Measurements from ENCODE around the gene D2HGDH. TPM values are rescaled to one million over a fixed set of nuclear protein-coding genes. Genes with fewer than 3 reads are reported as not detected.

Gene D2HGDH
- total RNA-seq, 1 experiment from 2014 or later, result 10.0 TPM

GRCh38 chr2:241722896-241723454 is 11.5 kb upstream of the D2HGDH start:
- Histone ChIP-seq H2BK5ac (ENCODE audit: insufficient read length, low read length) (no peak overlapping the region), H3K4me1 (ENCODE audit: insufficient read depth, low read length) (no peaks in the 10 kb centered on the region), H2AFZ (ENCODE audit: low read length) (no peak overlapping the region), H4K8ac (replicated peaks; ENCODE audit: insufficient read length, low read depth, low read length) (no peak overlapping the region), H2AK5ac (ENCODE audit: insufficient read length, low read length) (no peak overlapping the region), H4K20me1 (ENCODE audit: control insufficient read depth, insufficient read depth, insufficient read length) (no peaks in the 10 kb centered on the region), H3K4ac (ENCODE audit: low read depth, low read length) (no peak overlapping the region), H3K9me3 (ENCODE audit: control insufficient read depth, low read depth, low read length) (peaks cover 9% of the 10 kb centered on the region), H2BK12ac (ENCODE audit: insufficient read length, low read depth, low read length) (no peak overlapping the region), H3K4me2 (ENCODE audit: insufficient read depth, insufficient read length, low read length) (no peak overlapping the region), H3K14ac (ENCODE audit: insufficient read depth, low read length) (no peak overlapping the region), H3K23me2 (ENCODE audit: insufficient read length, low read depth, low read length, poor library complexity, severe bottlenecking) (no peaks in the 10 kb centered on the region), H3K79me2 (ENCODE audit: insufficient read depth, low read length) (no peaks in the 10 kb centered on the region), H2BK120ac (ENCODE audit: low read depth, low read length, poor library complexity, severe bottlenecking) (no peak overlapping the region), H3K27me3 (ENCODE audit: insufficient read depth, low read length) (no peaks in the 10 kb centered on the region), H3K9ac (ENCODE audit: extremely low read depth, insufficient read length, low read length) (no peak overlapping the region), H3K56ac (ENCODE audit: insufficient read length, low read depth, low read length) (no peak overlapping the region), H3K79me1 (ENCODE audit: insufficient read depth, low read depth, low read length, poor library complexity, severe bottlenecking) (no peaks in the 10 kb centered on the region), H2BK20ac (ENCODE audit: low read depth, low read length, poor library complexity, severe bottlenecking) (no peak overlapping the region), H2BK15ac (ENCODE audit: low read depth, low read length) (no peak overlapping the region), H3K18ac (ENCODE audit: insufficient read length, low read depth, low read length) (no peak overlapping the region), H4K5ac (ENCODE audit: insufficient read length, low read depth, low read length) (no peak overlapping the region), H3K23ac (ENCODE audit: insufficient read length, low read depth, low read length) (no peak overlapping the region), H3T11ph (ENCODE audit: low read length) (no peak overlapping the region), H3K27ac (ENCODE audit: insufficient read length, low read depth, low read length) (no peak overlapping the region), H4K91ac (ENCODE audit: insufficient read length, low read depth, low read length) (no peak overlapping the region)
- Mint-ChIP-seq H3K4me1 (no peaks in the 10 kb centered on the region), H3K4me3 (no peak overlapping the region), H3K27ac (no peak overlapping the region), H3K36me3 (ENCODE audit: insufficient read depth in 1 of 3, low read depth in 3 of 3) (peaks cover 50 to 79% (median 74%) of the 10 kb centered on the region in 3 experiments), H3K27me3 (ENCODE audit: low read depth) (no peaks in the 10 kb centered on the region), H3K9me3 (peaks cover 20 to 26% of the 10 kb centered on the region in 2 experiments)
- DNase-seq, result no peak
- no peak for TF ChIP-seq CTCF (conservative IDR thresholded peaks at IDR 0.05)
- whole genome bisulfite sequencing (ENCODE audit: extremely low coverage, insufficient read length, low lambda C conversion rate), result no CpG with 5 or more reads among the region's 21 CpGs
